ENCODE results near the gene COBLL1. TPM values are rescaled to one million over a fixed set of nuclear protein-coding genes. Genes with fewer than 3 reads are reported as not detected.

The COBLL1 gene
- total and polyA plus RNA-seq, 2 experiments from 2014 or later = 87.3 to 146 TPM

GRCh38 chr2:164821338-164821737 lies 20.3 kb downstream of the COBLL1 start:
- Histone ChIP-seq H3K4me3 (no peak overlapping the region), H2AFZ (no peak overlapping the region), H3K36me3 (replicated peaks; ENCODE audit: insufficient read depth, low read depth) (no peaks in the 10 kb centered on the region), H3K4me1 (ENCODE audit: insufficient read depth) (peaks cover 20% of the 10 kb centered on the region), H3K9me3 (ENCODE audit: low read depth) (no peaks in the 10 kb centered on the region), H3K9me2 (replicated peaks; ENCODE audit: insufficient read depth) (no peaks in the 10 kb centered on the region), H3K79me2 (peaks cover 90% of the 10 kb centered on the region), H4K20me1 (ENCODE audit: insufficient read depth, poor library complexity, severe bottlenecking) (peaks cover 13% of the 10 kb centered on the region), H3K27me3 (no peaks in the 10 kb centered on the region), H3K27ac (peak overlapping the region; percentile 54), H3K4me2 (no peak overlapping the region)
- 67% methylated on average over 4 of the region's 4 CpGs for WGBS (ENCODE audit: low lambda C conversion rate, missing lambda C conversion rate)
- no peak for DNase-seq (ENCODE audit: low spot score)
- TF ChIP-seq EZH2phosphoT487 (IDR thresholded peaks at IDR 0.05; ENCODE audit: low read depth, severe bottlenecking, unreplicated experiment) (no peak), CTCF (IDR thresholded peaks at IDR 0.05; ENCODE audit: poor library complexity) (no peak), EZH2 (IDR thresholded peaks at IDR 0.05; ENCODE audit: borderline replicate concordance) (no peak)

DNA sequence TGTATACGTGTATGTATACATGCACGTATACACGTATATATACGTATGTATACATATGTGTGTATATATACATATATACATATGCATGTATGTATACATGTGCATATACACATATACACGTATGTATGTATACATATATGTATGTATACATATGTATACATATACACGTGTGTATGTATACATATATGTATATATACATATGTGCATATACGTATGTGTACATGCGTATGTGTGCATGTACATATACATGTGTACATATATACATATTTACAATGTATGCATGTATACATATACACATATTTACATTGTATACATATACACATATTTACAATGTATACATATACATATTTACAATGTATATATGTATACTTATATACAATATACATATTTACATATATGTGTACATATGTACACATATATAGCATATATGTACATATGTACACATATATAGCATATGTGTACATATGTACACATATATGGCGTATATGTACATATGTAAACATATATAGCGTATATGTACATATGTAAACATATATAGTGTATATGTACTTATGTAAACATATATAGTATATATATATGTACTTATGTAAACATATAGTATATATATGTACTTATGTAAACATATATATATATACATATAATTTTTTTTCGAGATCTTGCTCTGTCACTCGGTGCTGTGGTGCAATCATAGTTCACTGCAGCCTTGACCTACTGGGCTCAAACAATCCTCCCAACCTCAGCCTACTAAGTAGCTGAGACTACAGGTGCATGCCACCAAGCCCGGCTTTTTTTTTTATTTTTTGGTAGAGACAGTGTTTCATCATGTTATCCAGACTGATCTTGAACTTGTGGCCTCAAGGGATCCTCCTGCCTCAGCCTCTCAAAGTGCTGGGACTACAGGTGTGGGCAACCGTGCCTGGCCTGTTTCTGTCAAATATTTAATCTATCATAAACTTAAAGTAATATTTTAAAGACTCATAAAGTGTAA lies 23.2 kb downstream of the COBLL1 start:
- Histone ChIP-seq H3K4me1 (ENCODE audit: insufficient read depth) (peaks cover 20% of the 10 kb centered on the region), H4K20me1 (ENCODE audit: insufficient read depth, poor library complexity, severe bottlenecking) (peaks cover 5% of the 10 kb centered on the region), H3K4me2 (no peak overlapping the region), H3K4me3 (no peak overlapping the region), H3K9me3 (ENCODE audit: low read depth) (no peaks in the 10 kb centered on the region), H2AFZ (no peak overlapping the region), H3K9me2 (replicated peaks; ENCODE audit: insufficient read depth) (no peaks in the 10 kb centered on the region), H3K36me3 (replicated peaks; ENCODE audit: insufficient read depth, low read depth) (no peaks in the 10 kb centered on the region), H3K27me3 (no peaks in the 10 kb centered on the region), H3K79me2 (peaks cover 91% of the 10 kb centered on the region), H3K27ac (no peak overlapping the region)
- 95% methylated on average over 14 of the region's 14 CpGs for WGBS (ENCODE audit: low lambda C conversion rate, missing lambda C conversion rate)
- DNase-seq (ENCODE audit: low spot score) = no peak
- TF ChIP-seq EZH2phosphoT487 (IDR thresholded peaks at IDR 0.05; ENCODE audit: low read depth, severe bottlenecking, unreplicated experiment) = no peak
- no peak for TF ChIP-seq EZH2 (IDR thresholded peaks at IDR 0.05; ENCODE audit: borderline replicate concordance)
- no peak for TF ChIP-seq CTCF (IDR thresholded peaks at IDR 0.05; ENCODE audit: poor library complexity)

DNA sequence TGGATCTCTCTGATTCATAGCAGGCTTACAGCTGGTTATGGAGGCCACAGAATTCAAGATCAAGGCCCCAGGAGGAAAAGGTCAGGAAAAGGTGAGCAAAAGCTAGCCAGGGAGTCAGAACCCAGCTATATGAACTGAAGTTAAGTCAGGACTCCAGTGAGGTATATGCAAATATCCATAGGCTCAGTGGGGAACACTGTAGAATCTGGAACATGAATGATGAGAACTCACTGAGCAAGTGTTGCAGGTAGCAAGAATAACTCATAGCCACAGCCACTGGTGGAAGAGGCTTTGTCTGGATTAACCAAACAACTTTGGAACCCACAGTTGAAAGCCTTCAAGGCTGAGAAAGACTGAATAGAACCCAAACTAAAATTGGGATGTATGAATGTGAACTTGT lies 24.7 kb downstream of the COBLL1 start:
- Histone ChIP-seq H3K27me3 (no peaks in the 10 kb centered on the region), H3K9me3 (ENCODE audit: low read depth) (no peaks in the 10 kb centered on the region), H3K36me3 (replicated peaks; ENCODE audit: insufficient read depth, low read depth) (no peaks in the 10 kb centered on the region), H3K4me2 (no peak overlapping the region), H3K4me1 (ENCODE audit: insufficient read depth) (peaks cover 14% of the 10 kb centered on the region), H3K9me2 (replicated peaks; ENCODE audit: insufficient read depth) (no peaks in the 10 kb centered on the region), H3K79me2 (peaks cover 90% of the 10 kb centered on the region), H4K20me1 (ENCODE audit: insufficient read depth, poor library complexity, severe bottlenecking) (peaks cover 5% of the 10 kb centered on the region), H3K4me3 (no peak overlapping the region), H2AFZ (no peak overlapping the region), H3K27ac (no peak overlapping the region)
- TF ChIP-seq CTCF (IDR thresholded peaks at IDR 0.05; ENCODE audit: poor library complexity) (no peak), EZH2 (IDR thresholded peaks at IDR 0.05; ENCODE audit: borderline replicate concordance) (no peak), EZH2phosphoT487 (IDR thresholded peaks at IDR 0.05; ENCODE audit: low read depth, severe bottlenecking, unreplicated experiment) (no peak)
- DNase-seq (ENCODE audit: low spot score) = no peak

Measured in hepatocyte (in vitro differentiated cells).